ENCODE measurements around the gene FGL2.
A peak's percentile ranks its signal among the peaks of the same experiment; 100 is the strongest.
"Not testable (repeated sequence)": the region's sequence is repeated elsewhere in the genome, so short reads cannot be mapped to it uniquely, and the experiment has no call there.

The FGL2 gene

GRCh38 chr7:77199013-77199966, at the start of gene FGL2:
TSS of gene FGL2 (minus strand) at chr7:77199819. CDS start at chr7:77199793, 26 bp downstream.
- peak; percentile 27 for DNase-seq

- no peak for DNase-seq
Measured at GRCh38 chr7:77248154-77248553, 48.5 kb upstream of the FGL2 start.

- peak; percentile 89 for DNase-seq
Measured at GRCh38 chr7:77247206-77247850, 47.7 kb upstream of the FGL2 start.

- DNase-seq = no peak
Measured at GRCh38 chr7:77246026-77246640, 46.5 kb upstream of the FGL2 start.

GRCh38 chr7:77245015-77245755, 45.6 kb upstream of the FGL2 start:
- DNase-seq = no peak

GRCh38 chr7:77244222-77244934, 44.8 kb upstream of the FGL2 start:
- DNase-seq = no peak

- DNase-seq = no peak
Measured at GRCh38 chr7:77242554-77242953, 42.9 kb upstream of the FGL2 start.

- DNase-seq = no peak
Measured at GRCh38 chr7:77242068-77242467, 42.4 kb upstream of the FGL2 start.

- no peak for DNase-seq
Measured at GRCh38 chr7:77239471-77239870, 39.9 kb upstream of the FGL2 start.

- no peak for DNase-seq
Measured at GRCh38 chr7:77238703-77239136, 39.1 kb upstream of the FGL2 start.

GRCh38 chr7:77235276-77235675, 35.7 kb upstream of the FGL2 start:
- DNase-seq = no peak

GRCh38 chr7:77232467-77232866, 32.8 kb upstream of the FGL2 start:
- no peak for DNase-seq

GRCh38 chr7:77228795-77229194, 29.2 kb upstream of the FGL2 start:
- not testable (repeated sequence) for DNase-seq

- no peak for DNase-seq
Measured at GRCh38 chr7:77226357-77226839, 26.8 kb upstream of the FGL2 start.

GRCh38 chr7:77223261-77223660, 23.6 kb upstream of the FGL2 start:
- no peak for DNase-seq

- DNase-seq = no peak
Measured at GRCh38 chr7:77222819-77223218, 23.2 kb upstream of the FGL2 start.

GRCh38 chr7:77222065-77222464, 22.4 kb upstream of the FGL2 start:
- no peak for DNase-seq

- DNase-seq = not testable (repeated sequence)
Measured at GRCh38 chr7:77219701-77220331, 20.2 kb upstream of the FGL2 start.

- DNase-seq = no peak
Measured at GRCh38 chr7:77217474-77218185, 18.0 kb upstream of the FGL2 start.

- DNase-seq = no peak
Measured at GRCh38 chr7:77216181-77216845, 16.7 kb upstream of the FGL2 start.

Measured in stimulated activated CD4-positive, alpha-beta T cell treated with anti-CD3 and anti-CD28 coated beads, Interleukin-4, amount 100 ng/mL, for 1 hour (primary cell).